ENCODE data around the gene BAZ1B.
"Not testable (repeated sequence)": the region's sequence is repeated elsewhere in the genome, so short reads cannot be mapped to it uniquely, and the experiment has no call there.

Gene BAZ1B

DNA sequence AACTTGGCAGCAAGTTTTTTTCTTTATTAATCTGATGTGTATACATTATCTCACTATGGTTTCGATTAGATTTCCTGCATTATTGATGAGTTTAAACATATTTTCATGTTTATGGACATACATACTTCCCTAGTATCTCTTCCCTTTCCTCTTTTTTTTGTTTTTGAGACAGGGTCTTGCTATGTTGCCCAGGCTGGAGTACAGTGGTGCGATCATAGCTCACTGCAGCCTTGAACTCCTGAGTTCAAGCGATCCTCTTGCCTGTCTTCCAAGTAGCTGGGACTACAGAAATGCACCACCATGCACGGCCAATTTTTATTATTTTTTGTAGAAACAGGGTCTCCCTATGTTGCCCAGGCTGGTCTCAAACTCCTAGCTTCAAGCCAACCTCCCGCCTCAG is 18.9 kb downstream of the BAZ1B start:
- no peak for DNase-seq (ENCODE audit: low read depth in 3 of 3)

DNA sequence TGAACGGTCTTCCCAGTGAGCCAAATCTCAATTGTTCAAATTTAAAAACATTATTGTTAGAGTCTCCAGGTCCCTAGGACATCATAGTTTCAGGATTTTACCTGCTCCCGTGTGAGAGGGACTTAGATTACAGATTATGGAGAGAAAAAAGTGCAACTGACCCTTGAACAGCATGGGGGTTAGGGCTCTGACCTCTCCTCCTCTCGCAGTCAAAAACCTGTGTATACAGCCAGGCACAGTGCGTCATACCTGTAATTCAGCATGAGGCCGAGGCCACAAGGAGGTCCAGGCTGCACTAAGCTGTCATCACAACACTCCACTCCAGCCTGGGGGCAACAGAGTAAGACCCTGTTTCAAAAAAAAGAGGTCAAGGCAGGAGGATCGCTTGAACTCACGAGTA is 25.5 kb downstream of the BAZ1B start:
- no peak for DNase-seq (ENCODE audit: low read depth in 3 of 3)

DNA sequence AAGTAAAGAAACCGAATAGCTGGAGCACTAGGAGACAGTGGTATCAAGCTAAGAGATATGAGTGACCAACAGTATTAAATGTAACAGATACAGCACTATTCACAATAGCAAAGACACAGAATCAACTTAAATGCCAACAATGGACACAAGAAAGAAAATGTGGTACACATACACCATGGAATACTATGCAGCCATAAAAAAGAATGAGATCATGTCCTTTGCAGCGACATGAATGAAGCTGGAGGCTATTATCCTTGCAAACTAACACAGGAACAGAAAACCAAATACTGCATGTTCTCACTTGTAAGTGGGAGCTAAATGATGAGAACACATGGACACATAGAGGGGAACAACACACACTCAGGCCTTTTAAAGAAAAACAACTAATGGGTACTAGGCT is 26.6 kb downstream of the BAZ1B start:
- DNase-seq (ENCODE audit: low read depth in 3 of 3), result not testable (repeated sequence)

DNA sequence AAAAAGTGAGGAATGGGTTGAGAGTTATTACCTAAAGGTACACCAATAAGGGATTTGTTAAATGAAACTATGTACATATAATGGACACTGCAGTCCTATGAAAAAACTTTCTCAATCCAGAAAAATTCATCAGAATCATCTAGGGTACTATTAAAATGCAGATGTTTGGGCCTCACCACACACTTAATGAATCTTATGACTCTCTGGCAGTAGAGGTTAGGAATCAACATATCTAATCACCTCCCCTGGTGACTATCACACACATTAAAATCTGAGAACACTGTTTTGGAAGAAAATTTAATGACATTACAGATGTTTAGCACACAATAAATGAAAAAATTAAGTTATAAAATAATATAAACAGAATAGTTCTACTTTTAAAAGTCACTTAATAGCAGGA is 32.1 kb downstream of the BAZ1B start:
- DNase-seq (ENCODE audit: low read depth in 3 of 3), result no peak

DNA sequence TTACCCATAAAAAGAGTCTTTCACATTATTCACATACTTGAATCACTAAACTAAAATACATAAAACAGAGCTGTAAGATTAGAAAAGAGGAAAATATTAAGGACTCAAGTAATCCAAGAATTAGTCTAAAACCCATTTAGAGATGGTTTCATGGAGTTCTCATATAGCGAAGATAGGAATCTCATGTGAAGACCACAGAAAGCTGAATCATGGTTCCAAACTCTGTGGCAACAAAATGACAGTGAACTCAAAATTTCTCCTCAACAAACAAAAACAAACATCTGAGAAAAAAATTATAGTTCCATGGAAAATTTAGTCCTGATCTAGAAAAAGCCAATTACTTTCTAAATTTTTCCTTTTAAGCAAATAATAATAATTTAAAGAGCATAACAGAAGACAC is 34.6 kb downstream of the BAZ1B start:
- DNase-seq (ENCODE audit: low read depth in 3 of 3), result no peak

DNA sequence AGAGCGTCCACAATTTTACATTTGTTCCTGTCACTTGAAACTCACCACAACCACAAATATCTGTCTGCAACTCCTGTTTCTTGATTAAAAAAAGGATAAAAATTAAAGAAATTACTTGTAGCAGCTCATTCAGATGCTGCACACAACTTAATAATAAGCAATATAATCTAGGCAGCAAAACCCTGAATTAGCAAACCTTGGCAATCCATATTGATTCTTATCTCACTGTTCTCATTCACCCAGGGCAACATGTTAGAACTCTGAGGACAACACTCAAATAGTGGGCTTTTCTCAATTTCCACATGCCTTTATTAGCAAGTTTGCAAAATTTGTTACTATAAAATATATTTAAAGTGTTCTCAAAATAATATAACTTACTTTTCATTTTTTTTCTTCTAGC is 38.9 kb downstream of the BAZ1B start:
- no peak for DNase-seq (ENCODE audit: low read depth in 3 of 3)

DNA sequence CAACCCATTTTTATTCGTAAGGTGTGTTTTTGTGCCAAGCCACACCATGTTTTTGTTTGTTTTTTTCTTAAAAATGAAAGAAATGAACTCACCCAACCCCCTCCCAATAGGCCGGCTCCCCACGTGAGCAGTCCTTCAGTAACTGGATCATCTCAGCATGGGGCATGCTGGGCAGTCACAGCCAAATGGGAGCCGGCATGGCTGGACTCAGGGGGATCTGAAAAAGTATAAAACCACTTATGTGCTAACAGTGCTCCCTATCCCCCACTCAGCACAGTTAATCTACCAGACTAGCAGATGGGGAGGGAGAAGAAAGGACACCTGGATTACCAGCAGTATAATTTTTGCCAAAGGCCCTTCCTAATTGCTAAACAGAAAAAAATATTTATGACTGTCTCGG is 39.3 kb downstream of the BAZ1B start:
- DNase-seq (ENCODE audit: low read depth in 3 of 3), result no peak

DNA sequence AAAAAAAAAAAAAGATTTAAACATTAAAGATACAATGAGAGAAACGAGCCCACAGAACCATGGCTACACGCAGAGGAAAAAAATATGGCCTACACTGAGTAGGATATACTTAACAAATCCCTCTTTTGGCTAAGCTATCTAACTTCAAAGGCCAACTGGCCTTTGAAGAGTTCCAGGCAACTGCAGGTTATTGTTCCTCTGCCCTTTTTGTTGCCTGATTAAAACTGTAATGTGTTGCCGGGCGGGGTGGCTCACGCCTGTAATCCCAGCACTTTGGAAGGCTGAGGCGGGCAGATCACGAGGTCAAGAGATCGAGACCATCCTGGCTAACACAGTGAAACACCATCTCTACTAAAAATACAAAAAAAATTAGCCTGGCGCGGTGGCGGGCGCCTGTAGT is 40.6 kb downstream of the BAZ1B start:
- DNase-seq (ENCODE audit: low read depth in 3 of 3), result not testable (repeated sequence)

DNA sequence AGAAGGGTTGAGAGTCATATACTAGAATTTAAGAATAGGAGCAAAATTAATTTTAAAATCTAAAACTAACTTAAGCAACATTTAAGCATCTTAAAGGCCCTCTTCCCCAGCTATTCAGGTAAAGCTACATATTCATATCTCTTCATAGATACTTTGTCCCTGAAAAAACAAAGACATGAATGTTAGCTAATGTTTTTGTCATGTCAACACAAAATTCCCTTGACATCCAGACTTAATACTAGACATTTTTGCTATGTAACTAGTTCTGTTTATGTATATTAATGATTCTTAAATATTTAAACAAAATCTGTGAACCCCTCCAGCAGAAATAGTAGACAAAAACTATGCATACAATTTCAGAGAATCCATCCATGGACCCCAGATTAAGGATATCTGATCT is 43.5 kb downstream of the BAZ1B start:
- no peak for DNase-seq (ENCODE audit: low read depth in 3 of 3)

DNA sequence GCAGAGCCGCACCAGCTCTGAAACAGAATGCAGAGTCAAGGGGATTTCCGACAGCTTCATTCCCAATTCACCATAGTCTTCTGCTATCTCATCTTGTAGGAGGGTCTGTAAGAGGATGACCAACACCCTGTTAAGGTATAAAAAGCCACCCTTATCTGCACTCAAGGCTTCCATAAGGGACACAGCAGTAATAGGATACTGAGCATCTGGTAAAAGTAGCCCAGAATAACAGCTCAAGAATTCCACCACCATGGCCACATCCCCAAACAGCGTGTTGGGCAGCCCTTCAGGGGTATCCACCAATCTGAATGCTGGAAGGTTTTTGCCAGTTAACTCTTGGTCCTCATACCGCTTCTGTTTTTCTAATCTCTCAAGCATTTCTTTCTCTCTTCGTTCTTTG is 44.7 kb downstream of the BAZ1B start:
- no peak for DNase-seq (ENCODE audit: low read depth in 3 of 3)

DNA sequence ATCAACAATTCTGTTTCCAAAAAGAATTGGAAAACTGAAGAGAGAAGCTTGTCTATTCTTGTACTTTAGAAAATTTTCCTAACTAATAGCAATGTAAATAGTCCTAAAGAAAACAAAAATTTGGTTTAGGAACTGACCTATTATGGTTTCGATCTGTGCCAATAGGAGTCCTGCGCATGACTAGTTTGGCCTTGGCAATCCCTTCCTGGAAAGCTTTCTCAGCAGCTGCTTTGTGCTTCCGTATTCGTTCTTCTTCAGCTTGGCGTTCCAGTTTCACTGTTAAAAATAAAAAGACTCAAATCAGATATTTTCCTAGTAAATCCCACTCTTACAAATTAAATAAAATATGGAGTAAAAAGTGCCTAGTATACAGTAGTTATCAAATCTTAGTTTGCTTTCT is 51.9 kb downstream of the BAZ1B start:
- DNase-seq (ENCODE audit: low read depth in 3 of 3), result no peak

DNA sequence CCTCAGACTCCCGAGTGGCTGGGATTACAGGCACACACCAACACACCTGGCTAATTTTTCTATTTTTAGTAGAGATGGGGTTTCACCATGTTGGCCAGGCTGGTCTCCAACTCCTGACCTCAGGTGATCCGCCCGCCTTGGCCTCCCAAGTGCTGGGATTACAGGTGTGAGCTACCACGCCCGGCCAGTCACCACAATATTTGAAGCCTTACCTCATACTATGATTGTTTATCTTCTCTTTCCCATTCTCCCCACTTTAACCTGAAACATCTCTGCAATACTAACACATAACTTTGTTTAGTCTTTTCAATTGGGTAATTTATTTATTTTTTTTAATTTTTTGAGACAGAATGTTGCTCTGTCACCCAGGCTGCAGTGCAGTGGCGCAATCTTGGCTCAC is 55.0 kb downstream of the BAZ1B start:
- not testable (repeated sequence) for DNase-seq (ENCODE audit: low read depth in 3 of 3)

DNA sequence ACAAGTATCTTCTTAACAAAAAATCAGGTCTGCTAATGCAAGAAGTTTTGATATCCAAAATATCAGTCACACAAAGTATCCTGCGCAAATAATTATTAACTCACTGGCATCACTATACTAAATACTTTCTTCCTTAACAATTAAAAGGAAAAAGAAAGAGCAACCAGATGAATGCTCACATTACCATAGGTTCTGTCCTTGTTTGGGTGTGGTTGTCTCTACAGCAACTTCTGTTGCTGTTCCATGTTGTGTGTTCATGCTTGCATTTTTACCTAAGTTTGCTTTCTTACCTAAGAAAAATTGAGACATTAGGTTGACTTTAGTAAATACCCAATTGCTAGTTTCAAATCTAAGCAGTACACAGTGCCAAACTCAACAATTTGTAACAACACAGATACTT is 56.0 kb downstream of the BAZ1B start:
- DNase-seq (ENCODE audit: low read depth in 3 of 3), result no peak

DNA sequence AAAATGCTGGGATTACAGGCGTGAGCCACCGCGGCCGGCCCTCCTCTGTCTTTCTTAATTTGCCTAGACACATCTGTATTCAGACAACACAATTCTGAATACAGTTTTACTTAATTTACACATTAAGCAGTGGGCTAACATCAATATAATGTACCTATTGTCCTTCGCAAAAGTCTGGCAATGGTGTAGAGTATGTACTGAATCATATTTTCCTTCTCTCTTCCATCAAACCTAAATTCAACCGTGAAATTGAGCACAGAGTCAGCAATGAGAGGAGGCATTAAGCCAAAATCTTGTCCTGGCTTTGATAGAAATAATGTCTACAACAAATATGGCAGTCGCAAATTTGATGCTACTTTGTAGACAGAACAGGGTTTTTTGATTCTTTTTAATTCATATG is 58.1 kb downstream of the BAZ1B start:
- DNase-seq (ENCODE audit: low read depth in 3 of 3), result no peak

DNA sequence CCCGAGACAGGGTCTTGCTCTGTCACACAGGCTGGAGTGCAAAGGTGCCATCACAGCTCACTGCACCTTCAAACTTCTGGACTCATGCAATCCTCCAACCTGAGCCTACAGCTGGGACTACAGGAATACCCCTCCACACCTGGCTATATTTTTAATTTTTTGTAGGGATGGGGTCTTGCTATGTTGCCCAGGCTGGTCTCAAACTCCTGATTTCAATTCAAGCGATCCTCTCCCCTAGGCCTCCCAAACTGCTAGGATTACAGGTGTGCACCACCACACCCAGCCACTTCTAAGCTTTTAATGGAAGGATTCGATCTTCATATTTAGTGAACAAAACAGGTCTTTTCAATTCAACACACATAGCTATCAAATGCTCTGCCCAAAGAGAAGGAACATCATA is 58.8 kb downstream of the BAZ1B start:
- DNase-seq (ENCODE audit: low read depth in 3 of 3), result no peak

DNA sequence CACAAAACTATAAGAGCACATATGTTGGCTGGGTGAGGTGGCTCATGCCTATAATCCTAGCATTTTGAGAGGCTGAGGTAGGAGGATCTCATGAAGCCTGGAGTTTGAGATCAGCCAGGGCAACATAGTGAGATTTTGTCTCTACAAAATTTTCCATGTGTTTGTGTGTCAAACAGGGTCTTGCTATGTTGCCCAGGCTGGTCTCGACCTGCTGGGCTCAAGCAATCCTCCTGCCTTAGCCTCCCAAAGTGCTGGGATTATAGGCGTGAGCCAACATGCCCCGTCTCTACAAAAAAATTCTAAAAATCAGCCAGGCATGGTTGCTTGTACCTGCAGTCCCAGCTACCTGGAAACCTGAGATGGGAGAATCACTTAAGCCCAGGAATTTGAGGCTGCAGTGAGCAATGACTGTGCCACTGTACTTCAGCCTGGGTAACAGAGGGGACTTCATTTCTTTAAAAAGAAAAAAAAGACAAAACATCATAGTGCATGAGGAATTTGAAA is 60.3 kb downstream of the BAZ1B start:
- no peak for DNase-seq (ENCODE audit: low read depth in 3 of 3)

DNA sequence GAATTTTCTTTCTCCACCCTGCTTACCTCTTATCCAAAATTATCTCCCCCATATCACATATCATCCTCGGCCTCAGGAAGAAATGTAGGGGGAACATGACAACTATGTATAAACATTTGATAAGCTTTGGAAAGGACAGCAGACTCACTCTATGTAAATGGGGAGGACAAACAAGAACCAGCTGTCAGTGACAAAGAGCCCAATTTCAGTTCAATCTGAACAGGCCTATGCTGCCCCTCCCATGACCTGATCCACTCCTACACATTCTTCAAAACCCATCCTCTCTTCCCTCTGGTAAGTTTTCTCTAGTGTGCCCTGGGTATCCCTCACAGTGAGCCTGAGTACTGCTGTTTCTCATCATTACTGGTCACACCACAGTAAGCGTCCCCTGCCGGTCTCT is 67.7 kb downstream of the BAZ1B start:
- DNase-seq (ENCODE audit: low read depth in 3 of 3), result no peak

DNA sequence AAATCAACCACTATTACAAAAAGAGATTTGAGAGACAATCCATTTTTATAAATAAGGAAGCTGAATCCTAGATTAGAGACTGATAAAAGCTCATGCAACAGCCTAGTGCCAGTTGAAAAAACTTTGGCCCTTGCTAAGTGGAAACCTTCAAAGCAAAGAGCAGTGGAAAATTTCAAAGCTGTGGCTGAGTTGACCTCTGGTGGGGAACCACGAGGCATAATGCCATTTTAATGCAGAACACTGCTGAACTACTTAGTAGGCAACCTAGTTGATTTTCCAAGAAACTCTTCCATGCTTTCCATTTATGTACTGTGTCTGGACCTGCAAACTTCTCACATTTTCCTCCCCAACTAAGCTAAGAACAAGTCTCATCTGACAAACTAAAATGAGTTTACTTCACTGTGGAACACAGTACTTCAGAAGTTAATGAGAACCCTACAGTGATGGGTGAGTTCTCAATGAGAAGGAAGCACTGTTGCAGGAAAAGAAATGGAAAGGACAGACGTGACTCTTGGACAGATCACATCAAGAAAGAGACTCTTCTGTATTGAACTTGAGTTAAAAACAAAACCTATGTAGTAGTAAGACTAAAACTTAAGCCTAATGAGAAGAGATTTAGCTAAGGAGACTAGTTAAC is 69.0 kb downstream of the BAZ1B start:
- DNase-seq (ENCODE audit: low read depth in 3 of 3), result no peak

DNA sequence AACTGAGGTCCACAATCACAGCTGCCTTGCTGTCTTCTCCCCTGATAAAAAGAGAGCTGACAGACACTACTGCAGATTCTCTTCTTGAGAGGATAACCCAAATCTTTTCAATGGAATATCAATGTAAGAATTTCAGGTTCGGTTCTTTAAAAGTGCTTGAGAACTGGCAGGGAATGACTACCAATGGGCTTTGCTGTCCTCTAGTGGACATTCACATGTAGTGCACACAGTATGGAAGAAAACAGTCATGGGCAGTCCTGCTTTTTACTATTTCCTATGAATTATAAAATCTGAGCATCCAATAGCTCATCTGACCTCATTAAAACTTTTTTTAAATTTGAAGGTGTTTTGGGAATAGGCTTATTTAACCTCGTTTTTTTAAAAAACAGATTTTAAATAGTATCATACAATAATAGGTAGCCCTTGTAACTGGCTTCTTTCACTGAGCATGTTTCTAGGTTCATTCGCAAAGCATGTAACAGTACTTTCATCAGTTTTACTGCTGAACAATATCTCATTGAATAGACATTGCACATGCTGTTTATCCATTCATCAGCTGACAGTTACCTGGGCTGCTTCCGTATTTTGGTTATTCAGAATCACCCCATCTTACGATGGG is 70.2 kb downstream of the BAZ1B start:
- DNase-seq (ENCODE audit: low read depth in 3 of 3), result no peak

DNA sequence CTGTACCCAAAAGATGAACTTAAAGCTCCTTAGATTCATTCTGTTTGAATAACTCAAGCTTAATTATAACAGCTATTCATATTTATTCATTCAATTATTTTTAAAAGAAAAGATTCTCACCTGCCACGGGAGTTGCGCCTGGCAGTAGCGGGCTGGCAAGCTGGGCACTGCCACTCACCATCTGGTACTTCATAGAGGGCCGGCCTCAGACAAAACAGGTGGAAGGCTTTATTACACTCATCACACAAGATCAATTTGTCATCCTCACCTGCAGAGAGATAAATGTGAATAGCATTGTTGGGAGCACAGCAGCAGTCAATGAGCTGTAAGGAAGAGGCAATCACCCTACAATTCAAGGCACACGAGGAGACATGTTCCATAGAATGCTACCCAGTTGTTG is 72.7 kb downstream of the BAZ1B start:
- no peak for DNase-seq (ENCODE audit: low read depth in 3 of 3)

DNA sequence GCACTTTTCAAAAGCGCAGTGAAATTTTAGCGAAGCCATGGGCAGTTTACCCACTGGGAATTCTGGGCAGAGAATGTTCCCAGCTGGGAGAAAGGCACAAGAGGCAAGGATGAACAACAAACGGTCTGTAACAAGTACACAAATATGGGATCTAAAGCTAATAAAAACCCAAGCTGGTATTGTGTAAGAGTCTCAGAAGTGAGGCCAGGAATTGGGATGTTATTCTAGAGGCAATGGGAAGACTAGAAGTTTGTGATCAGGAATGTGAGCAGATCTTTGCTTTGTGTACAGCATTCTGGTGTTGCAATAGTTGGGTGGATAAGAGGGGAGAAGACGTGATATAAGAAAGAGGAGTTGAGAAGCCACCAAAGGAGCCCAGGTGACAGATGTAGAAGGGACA is 73.5 kb downstream of the BAZ1B start:
- DNase-seq (ENCODE audit: low read depth in 3 of 3), result no peak

DNA sequence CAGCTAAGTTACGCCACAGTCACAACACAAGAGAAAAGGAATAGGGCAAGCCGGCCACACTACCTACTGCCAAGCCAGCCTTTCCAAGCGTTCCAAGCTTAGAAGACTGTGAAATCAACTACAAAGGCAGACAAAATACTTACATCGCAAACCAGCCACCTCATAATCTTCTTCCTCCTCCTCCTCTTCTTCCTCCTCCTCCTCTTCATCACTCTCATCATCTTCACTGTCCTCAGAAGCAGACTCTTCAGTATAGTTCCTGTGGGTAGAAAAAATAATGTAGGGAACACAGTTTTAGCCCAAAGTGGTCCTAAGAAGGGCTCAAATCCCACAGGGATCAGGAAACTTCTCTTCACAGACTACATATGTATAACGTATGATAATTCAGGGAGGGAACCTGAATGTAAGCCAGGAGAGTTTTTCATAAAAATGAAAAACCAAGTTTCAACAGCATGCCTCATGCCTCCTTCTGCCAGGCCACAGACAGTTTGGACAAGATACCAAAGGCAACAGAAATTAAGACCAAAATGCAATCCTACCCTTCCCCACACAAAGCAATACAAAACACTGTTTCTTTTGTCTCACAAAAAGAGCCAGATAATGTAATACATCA is 74.9 kb downstream of the BAZ1B start:
- DNase-seq (ENCODE audit: low read depth in 3 of 3), result no peak

DNA sequence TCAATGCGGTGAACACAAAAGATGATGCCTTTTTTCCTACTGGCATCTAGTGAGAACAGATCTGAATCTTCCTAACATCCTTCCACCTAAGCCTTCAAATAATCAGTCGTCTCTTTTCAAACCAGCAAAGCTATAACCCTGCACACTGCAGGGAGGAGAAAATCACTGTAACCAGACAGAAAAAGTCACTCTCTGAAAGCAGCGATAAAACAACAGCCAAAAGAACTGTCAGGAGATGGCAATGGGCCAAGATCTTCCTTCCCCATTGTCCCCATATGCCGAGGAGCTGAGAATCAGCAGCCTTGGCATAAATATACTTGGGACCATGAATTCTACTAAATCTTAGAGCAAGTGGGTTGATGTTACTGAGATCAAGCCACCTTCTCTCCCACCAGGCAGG is 75.4 kb downstream of the BAZ1B start:
- no peak for DNase-seq (ENCODE audit: low read depth in 3 of 3)

All from stimulated activated CD4-positive, alpha-beta T cell treated with anti-CD3 and anti-CD28 coated beads, TNF-alpha, amount 100 ng/mL, for 48 hours (primary cell).